Measurements from ENCODE around the gene PCDH1.

The PCDH1 gene

GRCh38 chr5:141872496-141873356 is 5.5 kb downstream of the PCDH1 start:
- H3K4me3 ChIP-seq (ENCODE audit: low read depth, low read length), result no peak overlapping the region
- no peak for TF ChIP-seq CTCF (IDR thresholded peaks at IDR 0.05; ENCODE audit: low read depth, low read length, missing control alignments)
- no peak for DNase-seq (ENCODE audit: low read depth)

- TF ChIP-seq CTCF (IDR thresholded peaks at IDR 0.05; ENCODE audit: low read depth, low read length, missing control alignments), result no peak
- H3K4me3 ChIP-seq (ENCODE audit: low read depth, low read length), result no peak overlapping the region
- no peak for DNase-seq (ENCODE audit: low read depth)
Observed at GRCh38 chr5:141871870-141872269, 6.3 kb downstream of the PCDH1 start.

GRCh38 chr5:141870871-141871270 is 7.3 kb downstream of the PCDH1 start:
- DNase-seq (ENCODE audit: low read depth), result no peak
- H3K4me3 ChIP-seq (ENCODE audit: low read depth, low read length), result no peak overlapping the region
- no peak for TF ChIP-seq CTCF (IDR thresholded peaks at IDR 0.05; ENCODE audit: low read depth, low read length, missing control alignments)

- TF ChIP-seq CTCF (IDR thresholded peaks at IDR 0.05; ENCODE audit: low read depth, low read length, missing control alignments), result no peak
- no peak overlapping the region for H3K4me3 ChIP-seq (ENCODE audit: low read depth, low read length)
- no peak for DNase-seq (ENCODE audit: low read depth)
Observed at GRCh38 chr5:141870228-141870627, 8.0 kb downstream of the PCDH1 start.

- TF ChIP-seq CTCF (IDR thresholded peaks at IDR 0.05; ENCODE audit: low read depth, low read length, missing control alignments), result no peak
- no peak overlapping the region for H3K4me3 ChIP-seq (ENCODE audit: low read depth, low read length)
- no peak for DNase-seq (ENCODE audit: low read depth)
Observed at GRCh38 chr5:141869514-141869913, 8.7 kb downstream of the PCDH1 start.

- no peak for TF ChIP-seq CTCF (IDR thresholded peaks at IDR 0.05; ENCODE audit: low read depth, low read length, missing control alignments)
- DNase-seq (ENCODE audit: low read depth), result no peak
- no peak overlapping the region for H3K4me3 ChIP-seq (ENCODE audit: low read depth, low read length)
Observed at GRCh38 chr5:141869040-141869439, 9.2 kb downstream of the PCDH1 start.

- TF ChIP-seq CTCF (IDR thresholded peaks at IDR 0.05; ENCODE audit: low read depth, low read length, missing control alignments), result no peak
- DNase-seq (ENCODE audit: low read depth), result no peak
- no peak overlapping the region for H3K4me3 ChIP-seq (ENCODE audit: low read depth, low read length)
Observed at GRCh38 chr5:141868541-141868940, 9.7 kb downstream of the PCDH1 start.
